ENCODE measurements around the gene PZP. TPM values are rescaled to one million over a fixed set of nuclear protein-coding genes. Genes with fewer than 3 reads are reported as not detected.

The PZP gene
- total and polyA plus RNA-seq, 2 donors (not counting 1 experiment from before 2014, with no cell fraction given): not detected

GRCh38 chr12:9149372-9149771, 58.8 kb downstream of the PZP start:
- Histone ChIP-seq H3K4me3 (ENCODE audit: control extremely low read depth in 1 of 5, extremely low read depth in 1 of 5, insufficient read depth in 1 of 5, low read depth in 2 of 5, low read length in 4 of 5) (no peak overlapping the region), H2AFZ (ENCODE audit: insufficient read depth, low read depth, low read length, poor library complexity, severe bottlenecking) (no peak overlapping the region), H3K9me3 (ENCODE audit: control extremely low read depth in 1 of 3, control insufficient read depth in 2 of 3, insufficient read depth in 1 of 3, low read length in 2 of 3) (peaks cover 0 to 5% (median under 1%) of the 10 kb centered on the region in 3 donors), H3K79me2 (ENCODE audit: control insufficient read depth, insufficient read depth, low read length) (no peaks in the 10 kb centered on the region), H3K36me3 (replicated peaks in 1 of 2; ENCODE audit: control extremely low read depth in 1 of 2, control insufficient read depth in 1 of 2, extremely low read depth in 1 of 2, insufficient read depth in 2 of 2, low read length in 1 of 2) (no peaks in the 10 kb centered on the region), H3K4me1 (ENCODE audit: control insufficient read depth in 2 of 2, insufficient read depth in 2 of 2, low read length in 2 of 2) (no peaks in the 10 kb centered on the region), H3K4me2 (replicated peaks; ENCODE audit: low read depth, low read length, poor library complexity, severe bottlenecking) (no peak overlapping the region), H4K20me1 (ENCODE audit: control insufficient read depth, insufficient read depth, low read length, poor library complexity, severe bottlenecking) (no peaks in the 10 kb centered on the region), H3K9ac (ENCODE audit: low read length) (no peak overlapping the region), H3K27ac (ENCODE audit: low read length in 2 of 2) (no peak overlapping the region), H3K27me3 (replicated peaks in 1 of 4; ENCODE audit: control extremely low read depth in 1 of 4, control insufficient read depth in 3 of 4, insufficient read depth in 4 of 4, low read length in 3 of 4) (peaks cover 0 to 9% (median 0%) of the 10 kb centered on the region in 4 experiments)
- TF ChIP-seq, protein P1, sequence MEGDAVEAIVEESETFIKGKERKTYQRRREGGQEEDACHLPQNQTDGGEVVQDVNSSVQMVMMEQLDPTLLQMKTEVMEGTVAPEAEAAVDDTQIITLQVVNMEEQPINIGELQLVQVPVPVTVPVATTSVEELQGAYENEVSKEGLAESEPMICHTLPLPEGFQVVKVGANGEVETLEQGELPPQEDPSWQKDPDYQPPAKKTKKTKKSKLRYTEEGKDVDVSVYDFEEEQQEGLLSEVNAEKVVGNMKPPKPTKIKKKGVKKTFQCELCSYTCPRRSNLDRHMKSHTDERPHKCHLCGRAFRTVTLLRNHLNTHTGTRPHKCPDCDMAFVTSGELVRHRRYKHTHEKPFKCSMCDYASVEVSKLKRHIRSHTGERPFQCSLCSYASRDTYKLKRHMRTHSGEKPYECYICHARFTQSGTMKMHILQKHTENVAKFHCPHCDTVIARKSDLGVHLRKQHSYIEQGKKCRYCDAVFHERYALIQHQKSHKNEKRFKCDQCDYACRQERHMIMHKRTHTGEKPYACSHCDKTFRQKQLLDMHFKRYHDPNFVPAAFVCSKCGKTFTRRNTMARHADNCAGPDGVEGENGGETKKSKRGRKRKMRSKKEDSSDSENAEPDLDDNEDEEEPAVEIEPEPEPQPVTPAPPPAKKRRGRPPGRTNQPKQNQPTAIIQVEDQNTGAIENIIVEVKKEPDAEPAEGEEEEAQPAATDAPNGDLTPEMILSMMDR (IDR thresholded peaks at IDR 0.05): no peak
- POLR2A ChIA-PET: no interaction called here
- ATAC-seq (ENCODE audit: low read depth): no peak
- intact Hi-C loops (cut with micrococcal nuclease): no loop called here
- CTCF ChIA-PET: no interaction called here
- peaks cover 13% of the 10 kb centered on the region for H3K27me3 Mint-ChIP-seq
- no peak overlapping the region for H3K27ac Mint-ChIP-seq
- no peak overlapping the region for H3K4me3 Mint-ChIP-seq
- H3K9me3 Mint-ChIP-seq (ENCODE audit: insufficient read depth): peaks cover 3% of the 10 kb centered on the region
- no peak for DNase-seq
- H3K4me1 Mint-ChIP-seq: no peaks in the 10 kb centered on the region
- WGBS (ENCODE audit: insufficient coverage): 90% methylated on average over 5 of the region's 6 CpGs

DNA sequence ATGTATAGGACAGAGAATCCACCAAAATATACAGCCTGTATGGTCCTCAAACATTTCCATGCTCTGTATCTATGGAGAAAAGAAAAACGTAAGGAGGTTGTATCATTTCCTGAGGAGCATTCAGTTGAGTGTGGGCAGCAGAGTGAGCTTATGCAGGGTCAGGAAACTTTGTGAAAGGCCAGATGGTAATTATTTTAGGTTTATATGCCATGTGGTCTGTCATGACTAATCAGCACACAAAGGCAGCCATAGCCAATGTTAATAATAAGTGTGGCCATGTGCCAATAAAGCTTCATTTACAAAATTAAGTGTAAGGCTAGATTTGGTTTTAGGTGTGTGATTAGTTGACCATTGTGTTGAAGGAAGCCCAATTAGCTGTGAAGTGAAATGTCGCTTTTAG, 59.3 kb downstream of the PZP start:
- ATAC-seq (ENCODE audit: low read depth): no peak
- TF ChIP-seq, protein P1 (IDR thresholded peaks at IDR 0.05): no peak
- no peak for TF ChIP-seq EZH2 (IDR thresholded peaks at IDR 0.05; ENCODE audit: borderline replicate concordance, insufficient read depth, low read depth, low read length, poor library complexity, severe bottlenecking)
- CTCF ChIA-PET: no interaction called here
- Mint-ChIP-seq H3K4me1 (no peaks in the 10 kb centered on the region), H3K27ac (no peak overlapping the region), H3K27me3 (peaks cover 15% of the 10 kb centered on the region), H3K4me3 (no peak overlapping the region), H3K9me3 (ENCODE audit: insufficient read depth) (peaks cover 3% of the 10 kb centered on the region)
- POLR2A ChIA-PET: no interaction called here
- no peaks in the 10 kb centered on the region for H4K20me1 ChIP-seq (ENCODE audit: control insufficient read depth, insufficient read depth, low read length, poor library complexity, severe bottlenecking)
- no peak overlapping the region for H3K9ac ChIP-seq (ENCODE audit: low read length)
- peaks cover 0 to 9% (median 0%) of the 10 kb centered on the region in 4 experiments for H3K27me3 ChIP-seq (replicated peaks in 1 of 4; ENCODE audit: control extremely low read depth in 1 of 4, control insufficient read depth in 3 of 4, insufficient read depth in 4 of 4, low read length in 3 of 4)
- H3K79me2 ChIP-seq (ENCODE audit: control insufficient read depth, insufficient read depth, low read length): no peaks in the 10 kb centered on the region
- H3K36me3 ChIP-seq (replicated peaks in 1 of 2; ENCODE audit: control extremely low read depth in 1 of 2, control insufficient read depth in 1 of 2, extremely low read depth in 1 of 2, insufficient read depth in 2 of 2, low read length in 1 of 2): no peaks in the 10 kb centered on the region
- no peak for DNase-seq
- no peak overlapping the region for H3K4me2 ChIP-seq (replicated peaks; ENCODE audit: low read depth, low read length, poor library complexity, severe bottlenecking)
- H3K9me3 ChIP-seq (ENCODE audit: control extremely low read depth in 1 of 3, control insufficient read depth in 2 of 3, insufficient read depth in 1 of 3, low read length in 2 of 3): peaks cover 0 to 5% (median 5%) of the 10 kb centered on the region in 3 donors
- no peak overlapping the region for H3K27ac ChIP-seq (ENCODE audit: low read length in 2 of 2)
- intact Hi-C loops (cut with micrococcal nuclease): no loop called here
- no peak overlapping the region for H2AFZ ChIP-seq (ENCODE audit: insufficient read depth, low read depth, low read length, poor library complexity, severe bottlenecking)
- no peak overlapping the region for H3K4me3 ChIP-seq (ENCODE audit: control extremely low read depth in 1 of 5, extremely low read depth in 1 of 5, insufficient read depth in 1 of 5, low read depth in 2 of 5, low read length in 4 of 5)
- H3K4me1 ChIP-seq (ENCODE audit: control insufficient read depth in 2 of 2, insufficient read depth in 2 of 2, low read length in 2 of 2): no peaks in the 10 kb centered on the region
- 100% methylated on average over 1 of the region's 2 CpGs for WGBS (ENCODE audit: insufficient coverage)

Measured in B cell (primary cell).